ENCODE results near the gene DNASE1L1.

DNASE1L1 gene

DNA sequence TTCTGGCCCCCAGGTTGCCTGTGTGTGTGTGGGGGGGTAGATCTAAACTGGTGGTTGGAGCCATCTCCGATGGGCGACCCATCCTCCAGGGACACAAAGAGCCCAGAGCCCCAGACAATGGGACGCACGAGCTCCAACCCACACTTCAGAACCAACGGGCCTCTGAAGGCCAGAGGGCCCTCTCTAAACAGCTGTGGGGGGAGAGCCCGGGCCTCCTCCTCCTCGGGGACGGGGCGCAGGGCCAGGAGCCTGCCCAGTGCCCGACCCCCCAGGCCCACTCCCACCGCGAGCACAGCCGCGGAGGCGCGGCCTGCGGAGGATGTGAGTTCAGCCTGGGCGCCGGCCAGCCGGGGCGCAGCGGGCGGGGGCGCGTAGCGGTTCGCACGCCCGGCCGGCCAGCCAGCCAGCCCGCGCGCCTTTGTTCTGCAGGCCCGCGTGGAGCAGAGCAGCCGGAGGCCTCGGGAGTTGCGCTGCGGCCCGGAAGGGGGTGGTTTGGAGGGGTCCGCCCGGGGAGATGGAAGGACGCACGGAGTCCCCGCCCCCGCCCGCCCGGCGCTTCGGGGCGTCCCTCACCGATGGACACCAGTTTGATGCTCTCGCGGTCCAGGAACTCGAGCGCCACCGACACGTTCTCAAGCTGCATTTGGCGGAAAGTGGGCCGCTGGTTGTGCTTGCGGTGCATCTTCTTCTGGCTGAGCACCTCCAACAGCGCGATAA is 38.6 kb downstream of the DNASE1L1 start:
- FAIRE-seq (no peak), DNase-seq (ENCODE audit: insufficient read length, low spot score) (no peak)

DNA sequence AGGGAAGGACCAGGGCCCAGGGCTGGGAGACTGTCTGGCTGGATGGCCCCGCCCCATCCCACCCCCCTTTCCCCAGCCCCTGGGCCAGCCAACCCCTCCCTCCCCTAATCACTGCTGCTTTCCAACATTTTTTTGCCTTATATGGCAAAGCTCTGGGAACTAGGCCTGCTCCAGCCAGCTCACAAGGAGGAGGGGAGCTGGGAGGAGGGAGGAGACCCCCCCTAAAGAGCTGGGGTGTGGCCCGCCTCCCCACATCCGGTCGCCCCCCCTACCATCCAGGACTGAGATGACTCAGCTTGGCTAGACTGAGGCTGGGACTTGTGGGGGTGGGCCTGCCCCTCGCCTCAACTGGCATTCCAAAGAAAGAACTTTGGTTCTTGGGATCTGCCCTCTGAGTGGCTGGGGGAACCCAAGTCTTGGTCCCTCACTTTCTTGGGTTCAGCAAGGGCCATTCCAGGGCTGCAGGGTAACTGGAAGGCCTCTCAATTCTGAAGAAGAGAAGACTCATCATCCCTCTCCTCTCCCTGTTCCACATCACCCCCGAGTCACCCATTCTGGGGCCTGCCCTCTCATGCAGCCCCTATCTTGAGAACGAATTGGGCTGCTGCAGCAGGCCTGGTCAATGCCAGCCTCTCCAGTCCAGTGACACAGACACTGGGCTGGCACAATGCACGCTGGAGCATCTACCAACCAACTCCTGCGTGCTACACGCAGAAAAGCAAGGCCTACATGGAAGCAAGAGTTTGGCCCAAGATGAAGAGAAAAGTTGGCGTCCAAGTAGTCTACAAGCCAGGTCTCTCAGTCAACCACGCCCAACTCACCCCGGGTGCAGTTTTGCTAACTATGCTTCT is 39.4 kb downstream of the DNASE1L1 start:
- FAIRE-seq (no peak), DNase-seq (ENCODE audit: insufficient read length, low spot score) (peak; percentile 71)

DNA sequence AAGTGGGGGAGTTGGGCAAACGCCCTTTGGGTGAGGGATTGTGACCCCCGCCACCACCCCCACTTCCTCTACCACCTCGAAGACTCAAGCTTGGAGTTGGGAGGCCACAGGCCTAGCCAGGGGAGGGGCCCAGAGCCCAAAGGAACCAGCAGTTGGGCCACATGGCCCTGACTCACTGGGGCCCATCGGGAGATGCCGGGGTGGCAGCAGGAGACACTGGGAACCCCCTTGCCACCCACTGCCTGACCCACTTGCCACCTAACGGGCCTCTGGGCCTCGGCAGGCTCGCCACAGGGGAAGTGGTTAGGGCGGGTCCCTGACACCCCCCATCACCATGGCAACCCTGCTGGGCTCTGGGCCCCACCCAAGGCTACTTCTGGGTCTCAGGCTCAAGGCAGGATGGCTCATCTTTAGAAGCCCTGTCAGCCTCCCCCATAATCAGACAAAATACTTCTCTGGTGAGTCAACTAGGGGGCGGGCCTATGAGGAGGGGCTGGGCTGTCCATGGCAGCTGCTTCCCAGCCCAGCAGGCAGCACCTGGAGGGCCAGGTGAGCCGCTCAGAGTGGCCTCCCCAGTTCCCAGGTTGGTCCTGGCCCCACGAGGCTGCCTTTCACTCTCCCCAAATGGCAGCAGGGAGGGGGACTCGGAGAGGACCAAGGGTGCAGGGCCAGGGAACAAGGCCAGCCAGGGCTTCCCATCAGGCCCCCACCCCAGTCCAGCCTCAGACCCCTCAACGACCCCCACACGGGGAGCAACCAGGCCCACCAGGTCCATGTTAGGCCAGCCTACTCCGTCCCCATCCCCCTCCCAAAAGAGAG is 40.2 kb downstream of the DNASE1L1 start:
- DNase-seq (ENCODE audit: insufficient read length, low spot score) (peak; percentile 72), FAIRE-seq (peak; percentile 31)

DNA sequence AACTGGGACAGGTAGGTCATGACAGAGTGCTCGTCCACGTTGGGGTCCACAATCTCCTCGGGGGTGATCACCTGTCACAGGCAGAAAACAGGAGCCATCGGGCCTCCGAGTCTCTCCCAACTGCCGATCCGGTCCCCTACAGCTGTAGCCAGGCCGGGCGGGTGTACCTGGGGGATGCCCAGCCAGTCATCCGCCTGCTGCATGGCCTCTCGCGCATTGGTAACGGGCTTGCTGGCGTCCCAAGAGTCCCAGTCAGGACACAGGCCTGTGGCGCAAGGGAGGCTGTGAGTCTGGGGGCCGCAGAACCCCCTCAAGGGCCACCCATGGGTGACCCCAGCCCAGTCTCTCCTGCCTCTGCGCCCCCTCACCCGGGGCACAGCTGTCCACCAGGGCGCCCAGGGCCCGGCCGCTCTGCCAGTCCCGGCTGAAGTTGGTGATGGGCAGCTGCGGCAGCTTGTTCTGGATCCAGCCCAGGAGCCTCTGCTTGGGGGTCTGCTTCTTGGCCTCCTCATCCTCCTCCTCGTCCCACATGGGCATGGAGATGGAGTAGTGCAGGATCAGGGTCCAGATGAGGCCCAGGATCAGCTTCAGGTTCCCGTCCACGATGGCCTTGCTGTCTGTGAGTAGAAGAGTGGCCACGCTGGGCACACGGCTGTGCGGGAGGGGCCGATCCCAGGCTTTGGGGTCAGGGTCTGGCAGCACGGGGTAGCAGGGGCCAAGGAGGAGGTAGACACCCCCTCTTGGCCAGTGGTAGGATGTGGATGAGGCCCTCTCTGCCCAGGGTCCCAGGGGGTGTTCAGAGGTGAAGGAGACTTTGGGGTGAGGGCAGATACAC is 41.4 kb downstream of the DNASE1L1 start:
- no peak for FAIRE-seq

DNA sequence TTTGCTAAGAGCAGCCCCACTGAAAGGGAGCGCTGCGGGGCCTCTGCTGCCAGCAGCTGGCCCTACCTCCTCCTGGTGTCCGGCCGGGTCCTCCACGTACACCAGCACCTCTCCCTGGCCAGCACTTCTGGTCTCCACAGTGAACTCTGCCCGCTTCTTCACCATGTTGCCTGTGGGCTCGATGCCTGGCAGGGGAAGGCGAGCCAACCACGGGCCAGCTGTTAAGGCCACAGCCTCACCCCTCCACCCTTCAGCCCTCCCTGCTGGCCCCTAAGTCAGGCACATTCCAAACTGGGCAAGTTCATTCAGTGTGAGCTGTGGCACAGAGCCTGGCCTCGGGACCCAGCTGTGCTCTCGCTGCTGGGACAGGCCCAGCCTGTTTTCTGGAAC is 42.4 kb downstream of the DNASE1L1 start:
- DNase-seq (ENCODE audit: insufficient read length, low spot score): no peak
- FAIRE-seq: no peak

More for the DNA sequence above, 41.4 kb downstream of the DNASE1L1 start:
- no peak for DNase-seq (ENCODE audit: insufficient read length, low spot score)

GRCh38 chrX:154365997-154366665 is 42.9 kb downstream of the DNASE1L1 start:
- no peak for FAIRE-seq
- no peak for DNase-seq (ENCODE audit: insufficient read length, low spot score)

DNA sequence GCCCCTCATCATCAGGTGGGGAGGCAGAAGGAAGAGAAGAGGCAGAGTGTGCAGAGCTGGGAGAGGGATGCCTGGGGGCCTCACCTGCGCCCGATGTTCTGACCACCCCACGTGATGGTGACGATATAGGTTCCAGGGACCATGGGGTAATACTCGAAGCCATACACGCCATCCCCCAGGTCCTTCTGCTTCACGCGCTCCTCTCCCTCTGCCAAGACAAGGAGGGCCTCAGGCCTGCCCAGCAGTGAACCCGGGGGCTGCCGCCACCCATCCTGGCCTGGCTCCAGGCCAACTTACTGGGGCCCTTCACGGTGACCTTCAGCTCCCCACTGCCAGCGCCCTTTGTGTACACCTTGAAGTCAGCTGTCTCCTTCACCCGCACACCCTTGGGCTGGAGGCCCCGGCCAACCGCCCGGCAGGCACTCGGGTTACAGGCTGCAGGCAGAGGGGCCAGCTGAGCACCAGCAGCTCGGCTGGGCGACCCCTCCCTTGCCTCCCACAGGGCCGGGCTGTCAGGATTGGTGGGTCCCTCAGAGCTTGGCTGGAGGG is 43.9 kb downstream of the DNASE1L1 start:
- DNase-seq (ENCODE audit: insufficient read length, low spot score): no peak
- no peak for FAIRE-seq

GRCh38 chrX:154363706-154364439 is 45.2 kb downstream of the DNASE1L1 start:
- no peak for DNase-seq (ENCODE audit: insufficient read length, low spot score)
- FAIRE-seq: no peak

GRCh38 chrX:154362085-154362742 is 46.8 kb downstream of the DNASE1L1 start:
- no peak for DNase-seq (ENCODE audit: insufficient read length, low spot score)
- FAIRE-seq: no peak

DNA sequence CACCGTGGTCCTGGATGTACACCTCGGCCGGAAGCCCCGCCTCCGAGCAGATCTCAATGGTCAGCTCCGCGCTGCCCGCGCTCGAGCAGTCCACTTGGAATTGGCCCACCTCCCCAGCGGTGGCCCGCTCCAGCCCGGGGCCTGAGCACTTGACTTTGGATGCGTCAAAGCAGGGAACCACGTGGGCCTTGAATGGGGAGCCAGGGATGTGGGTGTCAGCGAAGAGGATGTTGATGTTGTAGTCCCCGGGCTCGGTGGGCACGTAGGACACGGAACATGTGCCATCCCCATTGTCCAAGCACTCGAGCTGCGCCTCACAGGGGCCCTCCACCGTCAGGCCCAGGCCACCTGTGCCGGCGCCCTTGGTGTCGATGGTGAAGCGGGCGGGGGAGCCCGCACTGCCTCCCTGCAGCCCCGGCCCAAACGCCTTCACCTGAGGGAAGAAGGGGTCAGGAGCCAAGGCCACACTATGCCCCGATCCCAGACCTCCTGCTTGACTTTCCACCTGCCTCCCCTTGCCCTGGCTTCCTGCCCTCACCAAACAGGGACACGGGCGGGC is 48.8 kb downstream of the DNASE1L1 start:
- FAIRE-seq (no peak), DNase-seq (ENCODE audit: insufficient read length, low spot score) (no peak)

DNA sequence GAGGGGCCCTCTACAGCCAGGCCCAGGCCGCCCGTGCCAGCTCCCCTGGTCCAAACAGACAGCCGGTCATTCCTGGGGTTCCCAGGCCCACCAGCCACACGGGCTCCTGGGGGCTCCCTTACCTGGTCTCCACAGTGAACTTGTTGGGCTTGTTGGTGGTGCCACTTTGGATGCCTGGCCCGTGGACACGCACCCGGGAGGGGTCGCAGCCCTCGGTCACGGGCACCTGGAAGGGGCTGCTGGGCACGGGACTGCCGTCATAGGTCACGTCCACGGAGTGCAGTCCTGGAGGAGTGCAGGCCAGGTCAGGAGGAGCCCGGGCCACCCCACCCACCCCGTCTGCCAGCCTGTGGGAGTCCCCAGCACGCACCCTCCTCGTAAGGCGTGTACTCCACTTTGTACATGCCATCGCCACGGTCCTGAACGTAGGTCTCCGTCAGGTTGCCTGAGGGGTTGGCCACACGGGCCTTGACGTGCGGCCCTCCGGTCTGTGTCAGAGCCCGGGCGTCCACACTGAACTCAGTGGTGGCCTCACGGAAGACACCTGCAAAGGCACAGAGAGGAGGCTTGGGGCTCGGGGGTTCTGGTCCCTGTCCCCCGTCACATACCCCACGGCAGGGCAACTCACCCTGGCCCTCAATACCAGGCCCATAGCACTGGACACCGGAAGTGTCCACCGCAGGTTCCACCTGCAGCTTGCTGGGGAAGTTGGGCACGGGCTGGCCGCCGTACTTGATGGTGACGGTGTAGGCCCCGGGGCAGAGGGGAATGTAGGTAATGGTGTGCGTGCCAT is 49.5 kb downstream of the DNASE1L1 start:
- no peak for DNase-seq (ENCODE audit: insufficient read length, low spot score)
- no peak for FAIRE-seq

DNA sequence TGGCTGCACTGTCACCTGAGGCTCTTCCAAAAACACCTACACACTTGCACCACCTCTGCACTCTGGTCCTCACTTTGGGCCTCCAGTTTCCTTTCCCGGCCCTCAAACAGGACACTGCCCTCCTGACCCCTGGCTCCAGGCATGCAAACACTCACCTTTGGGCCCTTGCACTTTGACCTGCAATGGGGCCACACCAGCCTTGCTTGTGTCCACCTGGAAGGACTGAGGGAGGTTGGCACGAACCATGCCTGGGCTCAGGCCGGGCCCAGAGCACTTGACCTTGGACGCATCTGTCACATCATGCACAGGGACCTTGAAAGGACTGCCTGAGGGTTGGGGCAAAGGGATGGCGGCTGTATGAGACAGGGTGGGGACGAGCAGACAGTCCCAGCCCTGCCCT is 50.2 kb downstream of the DNASE1L1 start:
- DNase-seq (ENCODE audit: insufficient read length, low spot score) (no peak), FAIRE-seq (no peak)

DNA sequence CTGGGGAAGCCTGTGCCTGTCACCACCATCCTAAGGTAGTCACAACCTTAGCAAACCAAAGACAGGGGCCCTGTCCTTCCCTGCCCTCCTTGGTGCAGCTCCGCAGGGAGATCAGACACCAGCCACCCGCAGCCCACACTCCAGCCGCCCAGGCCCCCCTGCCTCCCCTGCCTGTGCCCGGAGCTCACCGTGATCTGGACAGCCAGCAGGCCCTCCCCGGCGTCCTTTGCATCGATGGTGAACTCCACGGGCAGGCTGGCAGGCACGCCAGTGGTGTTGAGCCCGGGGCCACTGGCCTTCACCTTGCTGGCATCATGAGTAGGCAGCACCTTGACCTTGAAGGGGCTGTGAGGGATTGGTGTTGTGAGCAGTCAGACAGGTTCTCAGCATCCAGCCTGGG is 51.0 kb downstream of the DNASE1L1 start:
- no peak for FAIRE-seq
- DNase-seq (ENCODE audit: insufficient read length, low spot score): no peak

DNA sequence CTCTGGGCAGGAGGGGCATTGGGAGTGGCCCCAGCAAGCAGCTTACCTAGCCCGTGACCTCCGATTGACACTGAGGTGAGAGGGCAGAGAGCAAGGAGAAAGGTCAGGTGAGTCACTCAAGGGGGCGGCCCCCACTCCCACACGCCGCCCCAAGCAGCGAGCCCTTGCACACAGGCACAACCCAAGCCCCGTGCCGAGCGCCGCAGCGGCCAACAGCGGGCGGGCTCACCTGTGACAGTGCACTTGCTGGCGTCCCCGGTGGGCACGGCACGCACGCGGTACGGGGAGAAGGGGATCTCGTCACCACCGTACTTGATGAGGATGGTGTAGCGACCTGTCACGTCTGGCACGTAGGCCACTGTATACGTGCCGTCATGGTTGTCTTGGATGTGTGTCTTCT is 51.8 kb downstream of the DNASE1L1 start:
- DNase-seq (ENCODE audit: insufficient read length, low spot score) (no peak), FAIRE-seq (no peak)

DNA sequence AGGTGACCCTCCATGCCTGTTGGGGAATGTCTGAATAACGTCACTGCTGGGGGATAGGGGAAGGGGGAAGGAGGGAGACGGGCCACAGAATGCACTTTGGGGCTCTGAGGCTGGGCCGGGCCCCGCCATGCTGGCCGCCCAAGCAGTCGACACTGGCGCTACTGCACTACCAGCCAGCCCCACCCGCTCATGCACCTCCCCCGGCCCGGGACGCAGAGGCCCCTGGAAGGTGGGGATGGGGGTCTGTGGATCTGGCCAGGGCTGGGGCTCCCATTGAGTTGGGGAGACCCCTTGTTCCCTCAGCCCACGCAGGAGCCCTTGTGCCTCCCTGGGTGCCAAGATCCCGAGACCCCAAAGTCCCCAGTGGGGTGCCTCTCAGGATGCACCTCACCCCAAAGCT is 52.5 kb downstream of the DNASE1L1 start:
- DNase-seq (ENCODE audit: insufficient read length, low spot score) (no peak), FAIRE-seq (no peak)

- FAIRE-seq (no peak), DNase-seq (ENCODE audit: insufficient read length, low spot score) (no peak)
Measured at GRCh38 chrX:154355776-154356140, 53.3 kb downstream of the DNASE1L1 start.

DNA sequence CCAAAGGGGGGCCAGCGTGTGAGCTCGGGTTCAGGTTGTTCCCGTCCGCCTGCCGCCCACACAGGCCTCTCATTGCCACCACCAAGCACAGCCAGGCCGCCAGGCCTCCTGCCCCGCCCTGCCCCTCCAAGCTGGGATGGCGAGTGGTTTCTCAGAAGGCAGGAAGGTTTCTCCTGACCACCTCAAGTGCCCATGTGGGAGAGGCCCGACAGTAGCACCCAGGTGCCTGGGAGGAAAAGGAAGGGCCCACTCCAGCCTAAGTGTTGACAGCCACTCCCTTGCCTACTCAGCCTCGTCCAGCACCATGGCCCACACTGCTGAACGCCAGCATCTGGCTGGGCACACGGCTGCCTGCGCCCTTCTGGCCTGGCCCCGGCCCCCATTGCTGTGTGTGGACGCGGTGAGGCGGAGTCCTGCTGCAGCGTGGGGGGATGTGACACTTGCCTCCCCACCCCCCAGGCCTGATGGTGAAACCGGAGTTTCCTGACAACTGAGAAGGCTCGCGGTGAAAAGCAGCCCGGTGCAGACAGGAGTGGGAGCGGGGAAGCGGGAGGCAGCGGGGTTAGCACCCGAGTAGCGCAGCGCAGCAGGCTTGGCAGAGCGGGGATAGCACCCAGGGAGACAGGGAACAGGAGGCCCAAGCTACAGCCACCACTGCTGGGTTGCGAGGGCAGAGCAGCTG is 53.8 kb downstream of the DNASE1L1 start:
- DNase-seq (ENCODE audit: insufficient read length, low spot score) (no peak), FAIRE-seq (no peak)

Measured in HTR-8/SVneo (cell line).